ENCODE measurements around the gene ZNF488. TPM values are rescaled to one million over a fixed set of nuclear protein-coding genes. Genes with fewer than 3 reads are reported as not detected.
A peak's percentile ranks its signal among the peaks of the same experiment; 100 is the strongest.

ZNF488 gene
- total RNA-seq, 2 donors from 2014 or later = not detected

GRCh38 chr10:47410862-47411261 is 26.8 kb upstream of the ZNF488 start:
- ATAC-seq (no peak), DNase-seq (no peak)
- intact Hi-C loops (cut with DNase I) = no loop called here

GRCh38 chr10:47410271-47410670 is 26.2 kb upstream of the ZNF488 start:
- DNase-seq = no peak
- intact Hi-C loops (cut with DNase I) = no loop called here
- ATAC-seq = no peak

- intact Hi-C loops (cut with DNase I) = no loop called here
- ATAC-seq (no peak), DNase-seq (no peak)
These were observed 25.8 kb upstream of the ZNF488 start for GRCh38 chr10:47409866-47410256.

GRCh38 chr10:47409171-47409865 is 25.2 kb upstream of the ZNF488 start:
- DNase-seq (no peak), ATAC-seq (no peak)
- intact Hi-C loops (cut with DNase I) = no loop called here

GRCh38 chr10:47408606-47409005 is 24.5 kb upstream of the ZNF488 start:
- intact Hi-C loops (cut with DNase I) = no loop called here
- ATAC-seq (no peak), DNase-seq (no peak)

- no peak for DNase-seq
- ATAC-seq = peak in 1 of 2 donors; percentile 30
- intact Hi-C loops (cut with DNase I) = no loop called here
These were observed 23.0 kb upstream of the ZNF488 start for GRCh38 chr10:47406870-47407691.

- intact Hi-C loops (cut with DNase I) = no loop called here
- DNase-seq = no peak
- no peak for ATAC-seq
These were observed 22.4 kb upstream of the ZNF488 start for GRCh38 chr10:47406548-47406869.

- DNase-seq = no peak
- ATAC-seq = no peak
- intact Hi-C loops (cut with DNase I) = no loop called here
These were observed 21.9 kb upstream of the ZNF488 start for GRCh38 chr10:47405857-47406547.

- intact Hi-C loops (cut with DNase I) = no loop called here
- ATAC-seq (no peak), DNase-seq (no peak)
These were observed 20.8 kb upstream of the ZNF488 start for GRCh38 chr10:47404937-47405336.

GRCh38 chr10:47404446-47404845 is 20.4 kb upstream of the ZNF488 start:
- ATAC-seq (no peak), DNase-seq (no peak)
- intact Hi-C loops (cut with DNase I) = no loop called here

GRCh38 chr10:47403446-47404318 is 19.6 kb upstream of the ZNF488 start:
- DNase-seq (no peak), ATAC-seq (peak in 1 of 2 donors; percentile 20)
- intact Hi-C loops (cut with DNase I) = no loop called here

- ATAC-seq = peak; percentile 90 to 92
- peak; percentile 64 for DNase-seq
- intact Hi-C loops (cut with DNase I) = no loop called here
These were observed 18.7 kb upstream of the ZNF488 start for GRCh38 chr10:47402641-47403301.

- no peak for DNase-seq
- ATAC-seq = no peak
- intact Hi-C loops (cut with DNase I) = no loop called here
These were observed 18.0 kb upstream of the ZNF488 start for GRCh38 chr10:47401874-47402640.

GRCh38 chr10:47401210-47401609 is 17.1 kb upstream of the ZNF488 start:
- intact Hi-C loops (cut with DNase I) = no loop called here
- DNase-seq (no peak), ATAC-seq (no peak)

GRCh38 chr10:47400786-47401185 is 16.7 kb upstream of the ZNF488 start:
- intact Hi-C loops (cut with DNase I) = no loop called here
- ATAC-seq (no peak), DNase-seq (no peak)

GRCh38 chr10:47400251-47400650 is 16.2 kb upstream of the ZNF488 start:
- DNase-seq = no peak
- no peak for ATAC-seq
- intact Hi-C loops (cut with DNase I) = no loop called here

- DNase-seq = no peak
- intact Hi-C loops (cut with DNase I) = no loop called here
- ATAC-seq = no peak
These were observed 13.2 kb upstream of the ZNF488 start for GRCh38 chr10:47397256-47397655.

GRCh38 chr10:47396311-47396717 is 12.2 kb upstream of the ZNF488 start:
- intact Hi-C loops (cut with DNase I) = no loop called here

More at GRCh38 chr10:47396311-47396717, 12.2 kb upstream of the ZNF488 start:
- DNase-seq = no peak
- ATAC-seq = no peak

Data from left cardiac atrium (tissue), 4 donors.